ENCODE measurements around the gene CP. TPM values are rescaled to one million over a fixed set of nuclear protein-coding genes. Genes with fewer than 3 reads are reported as not detected.
"Not testable (repeated sequence)": the region's sequence is repeated elsewhere in the genome, so short reads cannot be mapped to it uniquely, and the experiment has no call there.

The CP gene
- total RNA-seq, 1 donor from 2014 or later = 0.48 TPM

- H3K27me3 ChIP-seq (ENCODE audit: insufficient read depth, low read length) = no peaks in the 10 kb centered on the region
- Mint-ChIP-seq H3K9me3 (ENCODE audit: unreplicated experiment) (peaks cover 7% of the 10 kb centered on the region), H3K36me3 (ENCODE audit: low read depth, unreplicated experiment) (peaks cover 2% of the 10 kb centered on the region), H3K4me3 (ENCODE audit: unreplicated experiment) (no peak overlapping the region), H3K4me1 (ENCODE audit: low read depth, unreplicated experiment) (peaks cover 3% of the 10 kb centered on the region), H3K27me3 (ENCODE audit: low read depth, unreplicated experiment) (no peaks in the 10 kb centered on the region), H3K27ac (ENCODE audit: unreplicated experiment) (no peak overlapping the region)
- H4K20me1 ChIP-seq (ENCODE audit: insufficient read depth, low read length) = no peaks in the 10 kb centered on the region
- no peaks in the 10 kb centered on the region for H3K36me3 ChIP-seq (ENCODE audit: insufficient read depth, low read length)
- TF ChIP-seq CTCF (IDR thresholded peaks at IDR 0.05; ENCODE audit: insufficient read depth, low read depth, low read length) (no peak), EZH2 (IDR thresholded peaks at IDR 0.05; ENCODE audit: insufficient read depth, low read length) (no peak)
- no peaks in the 10 kb centered on the region for H3K79me2 ChIP-seq (ENCODE audit: insufficient read depth, low read length)
- H3K9ac ChIP-seq (ENCODE audit: low read length) = no peak overlapping the region
- no peak overlapping the region for H3K4me2 ChIP-seq (ENCODE audit: low read length)
- DNase-seq (ENCODE audit: low read depth) (no peak), FAIRE-seq (no peak)
- H3K27ac ChIP-seq (ENCODE audit: low read depth, low read length) = no peak overlapping the region
- no peaks in the 10 kb centered on the region for H3K9me3 ChIP-seq (ENCODE audit: insufficient read depth, low read depth, low read length)
- H3K4me3 ChIP-seq (ENCODE audit: insufficient read depth, low read depth, low read length) = no peak overlapping the region
- no peaks in the 10 kb centered on the region for H3K4me1 ChIP-seq (ENCODE audit: insufficient read depth, low read length)
- H2AFZ ChIP-seq (ENCODE audit: low read depth, low read length) = no peak overlapping the region
These were observed 17.8 kb upstream of the CP start for GRCh38 chr3:149239357-149239936.

GRCh38 chr3:149238268-149238667, 16.6 kb upstream of the CP start:
- not testable (repeated sequence) for H3K9me3 Mint-ChIP-seq (ENCODE audit: unreplicated experiment); FAIRE-seq

GRCh38 chr3:149235599-149236424, 14.2 kb upstream of the CP start:
- Mint-ChIP-seq H3K4me1 (ENCODE audit: low read depth, unreplicated experiment) (peaks cover 3% of the 10 kb centered on the region), H3K4me3 (ENCODE audit: unreplicated experiment) (no peak overlapping the region), H3K27me3 (ENCODE audit: low read depth, unreplicated experiment) (no peaks in the 10 kb centered on the region), H3K36me3 (ENCODE audit: low read depth, unreplicated experiment) (peaks cover 2% of the 10 kb centered on the region), H3K27ac (ENCODE audit: unreplicated experiment) (no peak overlapping the region), H3K9me3 (ENCODE audit: unreplicated experiment) (peaks cover 7% of the 10 kb centered on the region)
- H3K27me3 ChIP-seq (ENCODE audit: insufficient read depth, low read length) = no peaks in the 10 kb centered on the region
- no peak overlapping the region for H3K4me2 ChIP-seq (ENCODE audit: low read length)
- no peaks in the 10 kb centered on the region for H3K79me2 ChIP-seq (ENCODE audit: insufficient read depth, low read length)
- FAIRE-seq (no peak), DNase-seq (ENCODE audit: low read depth) (no peak)
- TF ChIP-seq CTCF (IDR thresholded peaks at IDR 0.05; ENCODE audit: insufficient read depth, low read depth, low read length) = no peak
- TF ChIP-seq EZH2 (IDR thresholded peaks at IDR 0.05; ENCODE audit: insufficient read depth, low read length) = no peak
- H3K4me3 ChIP-seq (ENCODE audit: insufficient read depth, low read depth, low read length) = no peak overlapping the region
- no peaks in the 10 kb centered on the region for H3K4me1 ChIP-seq (ENCODE audit: insufficient read depth, low read length)
- no peak overlapping the region for H3K27ac ChIP-seq (ENCODE audit: low read depth, low read length)
- H3K36me3 ChIP-seq (ENCODE audit: insufficient read depth, low read length) = no peaks in the 10 kb centered on the region
- no peak overlapping the region for H3K9ac ChIP-seq (ENCODE audit: low read length)
- no peak overlapping the region for H2AFZ ChIP-seq (ENCODE audit: low read depth, low read length)
- no peaks in the 10 kb centered on the region for H4K20me1 ChIP-seq (ENCODE audit: insufficient read depth, low read length)
- H3K9me3 ChIP-seq (ENCODE audit: insufficient read depth, low read depth, low read length) = no peaks in the 10 kb centered on the region

More at GRCh38 chr3:149238268-149238667, 16.6 kb upstream of the CP start:
- not testable (repeated sequence) for H3K27me3 Mint-ChIP-seq (ENCODE audit: low read depth, unreplicated experiment); H3K27me3 ChIP-seq (ENCODE audit: insufficient read depth, low read length); H3K4me1 ChIP-seq (ENCODE audit: insufficient read depth, low read length); DNase-seq (ENCODE audit: low read depth); H3K4me1 Mint-ChIP-seq (ENCODE audit: low read depth, unreplicated experiment); H3K9me3 ChIP-seq (ENCODE audit: insufficient read depth, low read depth, low read length); H3K9ac ChIP-seq (ENCODE audit: low read length); H3K36me3 ChIP-seq (ENCODE audit: insufficient read depth, low read length); H3K4me3 ChIP-seq (ENCODE audit: insufficient read depth, low read depth, low read length); H3K27ac Mint-ChIP-seq (ENCODE audit: unreplicated experiment); H3K4me2 ChIP-seq (ENCODE audit: low read length); H3K36me3 Mint-ChIP-seq (ENCODE audit: low read depth, unreplicated experiment); H3K79me2 ChIP-seq (ENCODE audit: insufficient read depth, low read length); H4K20me1 ChIP-seq (ENCODE audit: insufficient read depth, low read length); H3K27ac ChIP-seq (ENCODE audit: low read depth, low read length); H3K4me3 Mint-ChIP-seq (ENCODE audit: unreplicated experiment); H2AFZ ChIP-seq (ENCODE audit: low read depth, low read length)

All from astrocyte (in vitro differentiated cells and primary cell).